Inferior parietal cortex (tissue), 1 donor: ENCODE measurements around the gene SNX13.
"Not testable (repeated sequence)": the region's sequence is repeated elsewhere in the genome, so short reads cannot be mapped to it uniquely, and the experiment has no call there.

Source experiments
- DNase-seq: peaks from one replicate; pipeline ENCODE4 v3.0.0-alpha.2; 2016; ENCODE audit errors: extremely low spot score

The SNX13 gene

DNA sequence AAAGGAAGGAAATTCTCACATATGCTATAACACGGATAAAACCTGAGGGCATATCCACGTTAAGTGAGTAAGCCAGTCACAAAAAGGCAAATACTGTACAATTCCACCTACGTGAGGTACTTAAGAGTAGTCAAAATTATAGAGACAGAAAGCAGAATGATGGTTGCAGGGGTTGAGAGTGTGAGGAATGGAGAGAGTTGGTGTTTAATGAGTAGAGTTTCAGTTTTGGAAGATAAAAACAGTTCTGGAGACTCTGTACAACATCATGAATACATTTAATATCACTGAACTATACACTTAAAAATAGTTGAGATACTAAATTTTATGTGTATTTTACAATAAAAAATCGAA lies 95.1 kb downstream of the SNX13 start:
- DNase-seq: no peak

DNA sequence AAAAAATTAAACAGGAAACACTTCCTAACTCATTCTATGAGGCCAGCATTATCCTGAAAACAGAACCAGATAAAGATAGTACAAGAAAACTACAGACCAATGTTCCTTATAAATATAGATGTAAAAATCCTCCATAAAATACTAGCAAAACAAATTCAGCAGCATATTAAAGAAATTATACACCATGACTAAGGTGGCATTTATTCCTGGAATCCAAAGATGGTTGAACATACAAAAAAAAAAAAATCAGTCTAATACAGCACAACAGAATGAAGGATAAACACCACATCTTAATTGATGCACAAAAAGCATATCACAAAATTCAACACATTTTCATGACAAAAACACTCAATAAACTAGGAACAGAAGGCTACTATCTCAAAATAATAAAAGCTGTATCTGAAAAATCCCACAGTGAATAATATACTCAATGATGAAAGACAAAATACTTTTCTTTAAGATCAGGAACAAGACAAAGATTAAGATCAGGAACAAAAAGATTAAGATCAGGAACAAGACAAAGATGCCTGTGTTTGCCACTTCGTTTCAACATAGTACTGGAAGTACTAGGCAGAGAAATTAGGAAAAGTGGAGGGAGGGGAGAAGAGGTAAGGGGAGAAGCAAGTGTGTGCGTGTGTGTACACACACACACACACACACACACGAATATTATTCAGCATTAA lies 95.6 kb downstream of the SNX13 start:
- DNase-seq: no peak

DNA sequence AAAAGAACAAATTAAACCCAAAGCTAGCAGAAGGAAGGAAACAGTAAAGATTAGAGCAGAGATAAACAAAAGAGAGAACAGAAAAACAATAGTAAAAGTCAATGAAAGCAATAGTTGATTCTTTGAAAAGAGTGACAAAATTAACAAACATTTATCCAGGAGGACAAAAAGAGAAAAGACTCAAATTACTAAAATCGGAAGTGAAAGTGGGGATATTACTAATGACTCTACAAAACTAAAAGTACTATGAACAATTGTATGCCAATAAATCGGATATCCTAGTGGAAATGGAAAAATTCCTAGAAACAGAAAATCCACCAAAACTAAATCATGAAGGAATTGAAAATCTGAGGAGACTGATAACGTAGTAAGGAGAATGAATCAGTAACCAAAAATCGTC lies 96.3 kb downstream of the SNX13 start:
- no peak for DNase-seq

DNA sequence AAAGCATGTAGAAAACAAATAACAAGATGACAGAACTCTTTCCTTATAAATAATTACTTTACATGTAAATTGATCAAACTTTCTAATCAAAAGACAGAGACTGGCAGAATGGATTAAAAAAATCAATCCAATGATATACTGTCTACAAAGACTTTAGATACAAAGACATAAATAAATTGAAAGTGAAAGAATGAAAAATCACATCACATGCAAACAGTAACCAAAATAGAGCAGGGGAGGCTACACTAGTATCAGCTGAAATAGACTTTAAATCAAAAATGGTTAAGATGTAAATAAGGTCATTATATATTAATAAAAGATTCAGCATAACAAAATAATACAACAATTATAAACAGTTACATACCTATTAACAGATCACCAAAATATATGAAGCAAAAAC lies 97.3 kb downstream of the SNX13 start:
- no peak for DNase-seq

DNA sequence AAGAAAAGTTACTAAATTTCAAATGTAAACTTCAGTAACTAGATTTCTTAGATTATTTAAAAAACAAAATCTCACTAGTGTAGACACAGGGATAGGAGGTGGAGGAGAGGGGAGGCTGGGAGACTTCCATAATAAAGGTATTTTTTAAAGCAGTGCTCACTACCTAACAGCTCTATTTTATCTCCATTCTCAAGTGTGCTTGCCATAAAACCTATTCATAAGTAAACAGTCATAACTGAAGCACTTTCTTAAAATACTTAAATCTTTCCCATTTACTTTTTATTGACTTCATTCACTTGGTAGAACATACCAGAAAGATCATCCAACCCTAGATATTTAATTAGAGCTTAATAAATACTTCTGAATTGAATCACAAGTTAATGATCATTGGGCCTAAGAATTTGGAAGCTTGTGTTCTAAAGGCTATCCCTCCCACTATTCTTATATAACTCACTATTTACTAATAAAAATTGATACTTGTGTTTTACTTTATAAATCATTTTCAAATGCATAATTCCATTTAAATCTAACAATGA lies 107.4 kb downstream of the SNX13 start:
- no peak for DNase-seq

DNA sequence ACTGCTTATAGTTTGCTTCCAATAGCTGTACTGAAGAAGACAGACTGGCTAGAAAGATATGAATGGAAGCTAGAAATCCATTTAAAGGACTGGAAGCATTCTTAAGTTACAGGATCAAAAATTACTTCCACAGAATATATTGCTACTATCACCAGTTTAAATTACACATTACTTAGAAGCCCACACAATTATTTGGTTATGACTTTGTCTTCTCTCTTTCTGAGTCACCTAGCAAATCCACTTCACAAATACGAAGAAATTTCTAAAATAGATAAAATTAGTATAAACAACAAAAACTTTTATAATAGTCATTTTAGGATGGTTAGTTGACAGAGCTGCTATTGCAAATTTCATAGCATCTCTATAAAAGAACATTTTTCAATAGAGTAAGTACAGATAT lies 108.1 kb downstream of the SNX13 start:
- DNase-seq: no peak

DNA sequence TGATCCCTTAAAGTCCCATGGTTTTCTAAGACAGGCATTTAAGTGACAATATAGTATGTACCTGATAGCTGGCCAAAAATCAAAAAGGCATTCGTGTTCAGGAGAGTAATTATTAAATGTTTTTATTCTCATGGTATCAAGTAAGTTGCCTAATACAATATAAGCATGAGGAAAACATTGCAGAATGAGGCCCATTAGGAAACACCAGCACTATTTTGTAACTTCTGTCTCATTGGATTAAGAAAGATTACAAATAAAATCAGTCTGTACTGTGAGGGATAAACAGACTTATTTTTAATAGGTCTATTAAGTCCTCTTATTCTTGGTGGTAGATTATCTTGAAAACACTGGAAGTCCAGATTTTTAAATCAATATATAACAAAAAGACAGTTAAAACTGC lies 110.1 kb downstream of the SNX13 start:
- no peak for DNase-seq

DNA sequence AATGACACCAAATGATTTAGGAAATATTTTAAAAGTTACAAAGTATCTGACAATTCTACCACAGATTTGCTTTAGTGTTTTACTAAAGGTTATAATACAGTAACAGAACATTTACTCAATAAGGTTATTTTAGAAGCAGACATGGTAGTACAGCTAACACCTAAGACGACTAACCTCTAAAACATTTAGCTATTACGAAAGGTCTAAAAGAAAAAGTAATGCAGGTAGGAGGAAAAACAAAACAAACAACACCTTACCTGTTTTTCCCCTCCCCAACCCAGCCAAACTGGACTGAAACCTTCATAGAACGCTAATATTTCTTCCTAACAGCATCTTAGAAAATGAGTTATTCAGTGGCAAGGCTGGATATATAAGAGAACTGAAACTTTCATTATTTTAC lies 111.3 kb downstream of the SNX13 start:
- DNase-seq: no peak

DNA sequence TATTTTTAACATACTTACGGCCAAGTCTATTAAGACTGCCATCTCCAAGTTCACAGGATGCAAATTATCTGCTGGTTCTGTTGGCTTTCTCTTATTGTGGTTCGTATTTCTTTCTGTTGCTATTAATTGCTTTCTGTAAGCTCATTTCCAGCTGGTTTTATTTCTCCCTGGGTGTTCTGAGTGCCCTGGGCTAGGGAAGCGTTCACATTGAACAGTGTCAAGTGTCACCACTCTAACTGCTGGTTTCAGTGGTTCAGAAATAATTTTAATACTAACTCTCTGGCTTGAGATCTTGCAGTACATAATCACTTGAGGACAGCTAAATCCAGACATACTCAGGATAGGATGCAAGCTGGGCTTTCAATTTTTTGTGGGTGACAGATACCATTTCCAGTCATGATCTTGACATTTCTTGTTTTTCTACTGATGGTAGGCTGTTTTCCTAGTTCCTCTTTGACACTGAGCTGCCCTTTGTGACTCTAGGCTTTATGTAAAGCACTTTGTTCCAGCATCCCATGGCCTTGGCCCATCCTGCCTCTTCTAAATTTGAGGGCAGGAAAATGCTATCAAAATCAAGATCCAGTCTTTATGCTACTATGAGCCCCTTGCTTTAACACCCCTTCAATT lies 117.6 kb downstream of the SNX13 start:
- no peak for DNase-seq

DNA sequence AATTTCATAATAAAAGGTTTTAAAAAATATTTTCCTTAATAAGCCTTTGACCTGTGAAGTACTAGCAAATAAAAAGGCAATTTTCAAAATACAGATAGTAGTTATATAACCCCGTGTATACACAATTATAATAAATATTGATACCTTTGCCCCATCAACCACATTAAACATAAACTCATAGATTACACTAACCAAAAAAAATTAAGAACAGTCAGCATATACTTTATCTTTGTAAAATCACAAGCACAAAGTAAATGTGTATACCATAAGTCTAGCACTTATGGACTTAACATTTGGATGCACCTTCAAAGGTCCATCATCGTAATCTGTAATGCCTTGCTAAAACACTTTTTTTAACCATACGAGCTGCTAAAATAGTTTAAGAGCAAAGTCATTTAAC lies 123.4 kb downstream of the SNX13 start:
- DNase-seq: no peak

DNA sequence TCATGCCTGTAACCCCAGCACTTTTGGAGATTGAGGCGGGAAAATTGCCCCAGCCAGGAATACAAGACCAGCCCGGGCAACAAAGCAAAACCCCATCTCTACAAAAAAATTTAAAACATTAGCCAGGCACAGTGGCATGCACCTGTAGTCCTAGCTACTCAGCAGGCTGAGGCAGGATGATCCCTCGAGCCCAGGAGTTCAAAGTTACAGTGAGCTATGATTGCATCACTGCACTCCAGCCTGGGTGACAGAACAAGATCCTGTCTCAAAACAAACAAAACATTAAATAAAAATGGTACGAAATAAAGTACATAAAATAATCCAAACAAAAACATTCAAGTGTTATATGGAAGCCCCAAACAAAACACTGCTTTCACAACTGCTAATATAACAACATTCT lies 125.0 kb downstream of the SNX13 start:
- no peak for DNase-seq

DNA sequence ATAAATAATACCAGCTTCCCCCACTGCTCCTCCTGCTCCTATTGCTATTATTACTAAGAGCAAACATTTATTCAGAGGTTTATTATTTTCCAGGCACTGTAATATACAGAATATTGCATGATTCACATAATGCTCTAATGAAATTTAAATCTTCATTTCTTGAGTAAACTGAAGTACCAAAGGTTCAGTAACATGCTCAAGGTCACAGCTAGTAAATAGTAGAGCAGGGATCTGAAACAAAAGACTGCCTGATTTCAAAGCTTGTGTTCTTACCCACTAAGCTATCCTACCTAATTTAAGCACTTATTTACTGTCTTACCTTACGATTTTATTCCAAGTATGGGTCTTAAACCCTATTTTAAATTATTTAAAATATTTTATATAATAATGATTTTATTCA lies 126.2 kb downstream of the SNX13 start:
- DNase-seq: no peak

DNA sequence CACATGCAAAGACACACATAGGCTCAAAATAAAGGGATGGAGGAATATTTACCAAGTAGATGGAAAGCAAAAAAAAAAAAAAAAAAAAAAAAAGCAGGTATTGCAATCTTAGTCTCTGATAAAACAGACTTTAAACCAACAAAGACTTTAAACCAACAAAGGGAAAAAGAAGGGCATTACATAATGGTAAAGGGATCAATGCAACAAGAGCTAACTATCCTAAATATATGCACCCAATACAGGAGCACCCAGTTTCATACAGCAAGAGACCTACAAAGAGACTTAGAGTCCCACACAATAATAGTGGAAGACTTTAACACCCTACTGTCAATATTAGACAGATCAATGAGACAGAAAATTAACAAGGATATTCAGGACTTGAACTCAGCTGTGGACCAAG lies 131.1 kb downstream of the SNX13 start:
- DNase-seq: not testable (repeated sequence)

DNA sequence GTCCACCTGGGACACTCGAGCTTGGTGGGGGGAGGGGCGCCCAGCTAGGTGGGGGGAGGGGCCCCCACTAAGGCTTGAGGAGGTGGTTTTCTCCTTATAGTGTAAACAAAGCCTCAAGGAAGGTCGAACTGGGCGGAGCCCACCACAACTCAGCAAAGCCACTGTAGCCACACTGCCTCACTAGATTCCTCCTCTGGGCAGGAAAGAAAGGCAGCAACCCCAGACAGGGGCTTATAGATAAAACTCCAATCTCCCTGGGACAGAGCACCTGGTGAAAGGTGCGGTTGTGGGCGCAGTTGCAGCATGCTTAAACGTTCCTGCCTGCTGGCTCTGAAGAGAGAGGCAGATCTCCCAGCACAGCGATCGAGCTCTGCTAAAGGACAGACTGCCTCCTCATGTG lies 133.1 kb downstream of the SNX13 start:
- DNase-seq: no peak

DNA sequence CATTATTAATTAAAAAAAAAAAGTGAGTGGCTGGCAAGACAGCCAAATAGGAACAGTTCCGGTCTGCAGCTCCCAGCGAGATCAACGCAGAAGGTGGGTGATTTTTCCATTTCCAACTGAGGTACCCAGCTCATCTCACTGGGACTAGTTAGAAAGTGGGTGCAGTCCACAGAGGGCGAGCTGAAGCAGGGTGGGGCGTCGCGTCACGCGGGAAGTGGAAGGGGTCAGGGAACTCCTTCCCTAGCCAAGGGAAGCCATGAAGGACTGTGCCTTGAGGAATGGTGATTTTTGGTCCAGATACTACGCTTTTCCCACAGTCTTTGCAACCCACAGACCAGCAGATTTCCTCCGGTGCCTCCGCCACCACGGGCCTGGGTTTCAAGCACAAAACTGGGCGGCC lies 133.7 kb downstream of the SNX13 start:
- DNase-seq: no peak

DNA sequence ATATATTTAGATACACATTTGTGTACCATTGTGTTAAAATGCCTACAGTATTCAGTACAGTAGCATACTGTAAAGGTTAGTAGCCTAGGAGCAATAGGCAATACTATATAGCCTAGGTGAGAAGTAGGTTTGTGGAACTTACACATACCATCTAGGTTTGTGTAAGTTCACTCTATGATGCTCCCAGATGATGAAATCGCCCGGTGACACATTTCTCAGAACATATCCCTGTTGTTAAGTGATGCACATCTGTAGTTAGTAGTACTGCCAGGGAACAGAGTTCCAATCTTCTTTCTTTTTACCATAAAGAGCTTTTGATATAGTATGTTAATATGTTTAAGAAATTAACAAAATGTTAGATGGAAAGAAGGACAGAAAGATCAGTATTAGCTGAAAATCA lies 138.2 kb downstream of the SNX13 start:
- DNase-seq: no peak

DNA sequence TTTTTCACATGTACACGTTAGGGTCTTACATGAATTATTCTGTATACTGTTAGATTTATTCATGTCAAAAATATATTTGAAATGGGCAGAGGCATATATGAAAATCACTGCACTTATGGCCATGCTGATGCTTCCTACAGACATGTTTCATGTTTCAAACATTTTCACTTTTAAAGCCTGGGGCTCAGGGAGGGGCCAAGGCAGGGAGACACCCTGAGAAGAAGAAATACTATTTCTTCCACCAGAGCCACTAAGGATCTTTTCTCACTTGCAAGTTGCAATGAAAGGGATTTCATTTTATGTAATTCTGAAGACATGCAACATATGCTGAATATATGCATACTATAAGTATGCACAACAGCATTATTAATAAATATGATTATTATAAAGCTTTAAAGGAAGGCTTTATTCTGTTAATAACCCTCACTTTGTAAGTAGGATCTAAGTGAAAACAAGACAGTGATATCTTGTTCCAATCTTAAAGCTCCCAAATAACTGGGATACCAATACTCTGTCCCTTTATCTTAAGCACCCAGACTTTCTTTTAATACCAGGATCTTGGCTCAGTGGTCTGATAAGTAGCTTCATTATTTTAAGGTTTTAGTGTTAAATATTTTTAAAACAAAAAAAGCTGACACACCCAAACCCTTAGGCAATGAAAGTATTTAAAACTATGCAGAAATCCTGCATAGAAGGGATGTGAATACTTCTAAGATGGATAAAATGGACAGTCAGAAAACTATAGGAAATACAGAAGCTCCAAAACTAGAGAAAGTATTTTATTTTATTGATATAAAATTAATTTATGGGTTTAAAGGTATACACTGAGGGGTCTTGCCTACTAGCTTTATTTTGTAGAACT lies 148.0 kb downstream of the SNX13 start:
- DNase-seq: no peak

DNA sequence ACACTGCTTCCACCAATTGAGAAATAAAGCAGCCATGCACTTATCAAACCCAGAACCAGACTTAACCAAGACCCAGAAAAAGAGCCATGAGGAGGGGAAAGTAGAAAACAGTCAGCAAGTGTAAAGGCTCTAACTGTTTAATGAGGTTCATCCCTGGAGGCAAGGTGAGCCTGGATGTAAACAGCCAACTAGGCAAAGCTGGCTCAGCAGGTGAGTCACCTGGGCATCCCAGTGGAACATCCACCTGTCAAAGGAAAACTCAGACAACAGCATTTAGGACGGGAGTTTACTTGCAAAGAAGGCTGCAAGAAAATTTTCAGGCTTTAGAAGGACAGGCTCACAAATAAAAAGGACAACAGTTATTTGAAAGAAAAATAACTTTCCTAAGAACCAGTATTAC lies 153.0 kb downstream of the SNX13 start:
- DNase-seq: no peak

DNA sequence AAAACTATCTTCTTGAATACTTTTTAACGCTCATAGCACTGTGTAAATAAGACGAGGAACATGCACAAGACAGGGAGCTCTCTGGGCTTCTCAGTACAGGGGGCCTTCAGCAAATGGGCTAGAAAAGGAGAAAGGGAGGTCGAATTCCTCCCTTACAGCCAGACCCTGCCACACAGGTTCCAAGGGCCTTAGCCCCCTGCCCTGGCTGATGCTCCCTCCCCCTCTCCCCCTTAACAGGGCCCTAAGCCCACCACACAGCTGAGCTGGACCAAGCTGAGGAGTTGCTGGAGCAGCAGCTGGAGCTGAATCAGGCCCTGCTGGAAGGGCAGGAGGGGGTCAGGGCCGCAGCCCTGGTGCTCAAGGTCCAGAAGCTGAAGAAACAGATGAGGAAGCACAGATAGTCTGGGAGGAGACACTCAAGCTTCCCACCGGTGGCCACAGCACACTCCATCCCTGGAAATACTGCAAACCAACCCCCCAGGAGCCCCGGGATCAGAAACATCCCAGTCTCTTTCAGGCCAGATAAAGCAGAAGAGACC lies 153.9 kb downstream of the SNX13 start:
- DNase-seq: no peak

DNA sequence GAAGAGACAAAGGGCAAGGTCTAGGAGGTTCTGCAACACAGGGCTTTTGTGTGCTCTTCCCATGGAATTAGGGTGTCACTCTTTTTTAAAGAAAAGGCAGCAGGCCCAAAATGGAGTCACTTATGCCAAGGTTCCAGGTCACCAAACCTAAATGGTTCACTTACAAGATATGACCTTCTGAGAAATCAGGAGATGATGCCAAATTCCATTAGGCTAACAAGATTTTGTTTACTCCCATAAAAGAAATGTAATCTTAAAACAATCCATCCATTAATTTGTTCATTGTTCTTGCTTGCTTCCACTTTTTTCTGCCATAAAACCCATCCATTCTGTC lies 158.1 kb downstream of the SNX13 start:
- DNase-seq: no peak

DNA sequence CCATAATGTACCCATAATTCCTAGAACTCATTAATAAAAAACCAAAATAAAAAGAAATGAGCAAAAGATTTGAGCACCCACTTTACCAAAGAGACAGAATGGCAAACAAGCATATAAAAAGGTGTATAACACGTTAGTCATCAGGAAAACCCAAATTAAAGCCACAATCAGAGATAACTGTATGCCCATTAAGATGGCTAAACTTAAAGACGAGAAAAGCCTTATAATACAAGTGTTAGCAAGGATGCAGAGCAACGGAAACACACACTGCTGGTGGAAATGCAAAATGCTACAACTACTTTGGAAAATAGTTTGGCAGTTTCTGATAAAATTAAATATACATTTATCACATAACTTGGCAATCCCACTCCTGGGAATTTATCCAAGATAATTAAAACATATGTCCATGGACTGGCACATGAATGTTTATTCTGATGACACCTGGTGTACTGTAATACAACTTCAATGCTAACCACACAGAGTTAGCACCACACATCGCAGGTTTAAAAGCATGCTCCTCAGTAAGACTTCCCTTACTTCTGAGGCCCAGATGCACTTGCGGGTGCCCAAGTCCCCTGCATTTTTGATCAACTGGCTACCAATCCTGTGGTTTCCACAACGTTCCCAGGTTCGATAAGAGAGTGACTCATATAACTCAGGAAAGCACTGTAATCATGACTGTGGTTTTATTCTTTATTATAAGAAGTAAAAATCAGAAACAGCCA lies 158.6 kb downstream of the SNX13 start:
- DNase-seq: no peak

DNA sequence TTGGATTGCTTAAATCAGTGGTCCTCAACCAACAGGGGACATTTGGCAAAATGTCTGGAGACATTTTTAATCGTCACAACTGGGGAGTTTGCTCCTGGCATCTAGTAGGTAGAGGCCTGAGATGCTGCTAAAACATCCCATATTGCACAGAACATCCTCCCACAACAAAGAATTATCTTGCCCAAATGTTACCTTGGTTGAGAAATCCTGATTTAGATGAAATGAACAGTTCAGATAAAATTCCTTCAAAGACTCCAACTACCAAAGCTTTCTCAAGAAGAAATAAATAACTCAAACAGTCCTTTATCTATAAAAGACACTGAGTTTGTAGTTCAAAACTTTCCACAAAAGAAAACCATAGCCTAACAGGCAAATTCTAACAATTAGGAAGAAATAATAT lies 160.9 kb downstream of the SNX13 start:
- no peak for DNase-seq
